HCT116 (cell line): ENCODE measurements around the gene RFPL2. TPM values are rescaled to one million over a fixed set of nuclear protein-coding genes. Genes with fewer than 3 reads are reported as not detected.

Experiments used
- ATAC-seq: fragments of 200-7000 bp; cut with Tn5 transposase; 2 replicates; pipeline ENCODE4 v1.9.1; 2020; ENCODE audit warnings: mild to moderate bottlenecking, moderate library complexity
- BruUV-seq: library from RNA; stranded (reverse); fragments of 400-500 nt; replicated peaks from 2 replicates; lab custom pipeline; 2021; lab: Mats Ljungman, UMichigan
- CTCF ChIA-PET: fragments of 300-600 bp; sonication (Branson Sonifier 250); formaldehyde crosslinking; loops from one replicate; lab custom pipeline; 2021; ENCODE audit warnings: antibody characterized with exemption; lab: Charles Lee
- POLR2A ChIA-PET: fragments of 300-600, 350-600 bp; sonication (Branson Sonifier 250); formaldehyde crosslinking; loops from one replicate; lab custom pipeline; 2021; ENCODE audit warnings: antibody characterized with exemption; lab: Charles Lee
- RAD21 ChIA-PET, 2 experiments: fragments of 300-600 bp; sonication (Branson Sonifier 250); formaldehyde crosslinking; loops; one replicate each; lab custom pipeline; 2023; ENCODE audit warnings: low total read pairs in 2 of 2; ENCODE audit not compliant: uncharacterized antibody in 2 of 2, unreplicated experiment in 2 of 2, low non-redundant PET in 1 of 2; lab: Charles Lee
- DNase-seq: peaks from one replicate; pipeline ENCODE4 v3.0.0-alpha.2; 2010; ENCODE audit warnings: low read depth, low spot score
- H2AFZ ChIP-seq: fragments of 200-600 bp; shearing (Covaris generic), sonication (generic); 2 replicates; pipeline ENCODE4 v1.6.1; 2017; ENCODE audit warnings: low read depth, mixed run types, mixed read lengths, antibody characterized with exemption, low read length; ENCODE audit not compliant: poor library complexity, severe bottlenecking
- H3K27ac ChIP-seq: 2 replicates; pipeline ENCODE4 v1.5.1; 2012; ENCODE audit warnings: low read depth, low read length
- H3K27me3 ChIP-seq: fragments of 200-600 bp; sonication (generic); 2 replicates; pipeline ENCODE4 v1.6.1; 2016; ENCODE audit warnings: mixed run types, low read length, mixed read lengths; ENCODE audit not compliant: insufficient read depth
- H3K36me3 ChIP-seq, 2 experiments: fragments of 200-500 bp in 1 of 2; fragments of 200-600 bp in 1 of 2; sonication (Bioruptor generic) in 1 of 2; sonication (generic) in 1 of 2; 2 replicates each; pipeline versions ENCODE4 v1.5.1 to v1.6.1; 2014 to 2016; ENCODE audit warnings: low read length in 2 of 2, inconsistent platforms in 1 of 2, mixed read lengths in 1 of 2, mixed run types in 1 of 2; ENCODE audit not compliant: insufficient read depth in 2 of 2, control insufficient read depth in 1 of 2
- H3K4me1 ChIP-seq, 2 experiments: fragments of 200-600 bp in 1 of 2; sonication (generic) in 1 of 2; 2 replicates each; pipeline versions ENCODE4 v1.5.1 to v1.6.1; 2012 to 2017; ENCODE audit warnings: low read length in 2 of 2, inconsistent platforms in 1 of 2, mild to moderate bottlenecking in 1 of 2, mixed read lengths in 1 of 2, mixed run types in 1 of 2, moderate library complexity in 1 of 2; ENCODE audit not compliant: insufficient read depth in 2 of 2, control insufficient read depth in 1 of 2
- H3K4me2 ChIP-seq: fragments of 200-600 bp; sonication (generic); 2 replicates; pipeline ENCODE4 v1.6.1; 2017; ENCODE audit warnings: mixed run types, low read length, mixed read lengths
- H3K4me3 ChIP-seq, 2 experiments: fragments of 200-600 bp in 1 of 2; sonication (generic) in 1 of 2; replicated peaks in 1 of 2; 2 replicates each; pipeline ENCODE4 v1.5.1; 2011 to 2016; ENCODE audit warnings: low read length in 2 of 2, control low read depth in 1 of 2, low read depth in 1 of 2, mild to moderate bottlenecking in 1 of 2, mixed read lengths in 1 of 2, mixed run types in 1 of 2
- H3K79me2 ChIP-seq: fragments of 200-600 bp; sonication (generic); 2 replicates; pipeline ENCODE4 v1.6.1; 2017; ENCODE audit warnings: mild to moderate bottlenecking, mixed run types, low read length, moderate library complexity, mixed read lengths; ENCODE audit not compliant: insufficient read depth
- H3K9ac ChIP-seq: fragments of 200-600 bp; sonication (generic); 2 replicates; pipeline ENCODE4 v1.6.1; 2016; ENCODE audit warnings: low read length, mixed read lengths
- H3K9me2 ChIP-seq: fragments of 200-600 bp; sonication (generic), shearing (Covaris generic); 2 replicates; pipeline ENCODE4 v1.6.1; 2017; ENCODE audit warnings: mixed run types, mild to moderate bottlenecking, moderate library complexity; ENCODE audit not compliant: insufficient read depth
- H3K9me3 ChIP-seq, 2 experiments: fragments of 200-500 bp in 1 of 2; fragments of 200-600 bp in 1 of 2; sonication (Bioruptor generic) in 1 of 2; sonication (generic) in 1 of 2; 2 replicates each; pipeline ENCODE4 v1.6.1; 2014 to 2017; ENCODE audit warnings: low read length in 2 of 2, mixed read lengths in 2 of 2, inconsistent platforms in 1 of 2, low read depth in 1 of 2, mild to moderate bottlenecking in 1 of 2, mixed run types in 1 of 2, moderate library complexity in 1 of 2; ENCODE audit not compliant: control insufficient read depth in 1 of 2, insufficient read depth in 1 of 2
- H4K20me1 ChIP-seq: fragments of 200-600 bp; sonication (generic), shearing (Covaris generic); 2 replicates; pipeline ENCODE4 v1.6.1; 2017; ENCODE audit warnings: mixed run types, mild to moderate bottlenecking, moderate library complexity; ENCODE audit not compliant: insufficient read depth
- CBX3 ChIP-seq: IDR thresholded peaks from 2 replicates; pipeline ENCODE4 v1.6.1; 2012; ENCODE audit warnings: low read depth
- EGR1 ChIP-seq: IDR thresholded peaks from 2 replicates; pipeline ENCODE4 v1.6.1; 2012; ENCODE audit warnings: low read depth
- ELF1 ChIP-seq: IDR thresholded peaks from 2 replicates; pipeline ENCODE4 v1.6.1; 2012; ENCODE audit warnings: low read depth, borderline replicate concordance
- EZH2phosphoT487 ChIP-seq: fragments of 200-600 bp; IDR thresholded peaks from 2 replicates; pipeline ENCODE4 v1.6.1; 2018; ENCODE audit warnings: antibody characterized with exemption, borderline replicate concordance
- FOSL1 ChIP-seq: IDR thresholded peaks from 2 replicates; pipeline ENCODE4 v1.6.1; 2012; ENCODE audit warnings: low read depth
- JUND ChIP-seq: IDR thresholded peaks from 2 replicates; pipeline ENCODE4 v1.6.1; 2012
- POLR2A ChIP-seq: IDR thresholded peaks from 2 replicates; pipeline ENCODE4 v1.7.0; 2011; ENCODE audit warnings: borderline replicate concordance; ENCODE audit not compliant: insufficient read depth, insufficient read length; ENCODE audit errors: extremely low read depth
- POLR2AphosphoS5 ChIP-seq: IDR thresholded peaks from 2 replicates; pipeline ENCODE4 v1.6.1; 2011; ENCODE audit warnings: mild to moderate bottlenecking, low read depth, low read length, moderate library complexity
- RAD21 ChIP-seq: IDR thresholded peaks from 2 replicates; pipeline ENCODE4 v1.6.1; 2012; ENCODE audit warnings: low read depth, mild to moderate bottlenecking
- SP1 ChIP-seq: IDR thresholded peaks from 2 replicates; pipeline ENCODE4 v1.6.1; 2012; ENCODE audit warnings: low read depth
- SRF ChIP-seq: IDR thresholded peaks from 2 replicates; pipeline ENCODE4 v1.6.1; 2012; ENCODE audit warnings: low read depth
- ZNF274 ChIP-seq: fragments of 200-500 bp; sonication (Bioruptor generic); IDR thresholded peaks from 2 replicates; pipeline ENCODE4 v1.6.1; 2014; ENCODE audit warnings: mild to moderate bottlenecking, low read depth, low read length, inconsistent platforms
- intact Hi-C: fragments of 100-400 bp; cut with micrococcal nuclease; formaldehyde crosslinking; loops from 2 replicates; pipeline ENCODE4 v1.10.0; 2022
- total RNA-seq: library from RNA; stranded (reverse); gene quantifications from one replicate; pipeline ENCODE4 v1.2.1, GENCODE V29; 2021; ENCODE audit not compliant: unreplicated experiment
- TF ChIP-seq, protein P1 (sequence below): IDR thresholded peaks from 2 replicates; pipeline ENCODE4 v1.6.1; 2012
- TF ChIP-seq, protein P2 (sequence below): IDR thresholded peaks from 2 replicates; pipeline ENCODE4 v1.6.1; 2012; ENCODE audit warnings: low read depth

The RFPL2 gene
- total RNA-seq, 1 experiment from 2014 or later: 0.61 TPM

DNA sequence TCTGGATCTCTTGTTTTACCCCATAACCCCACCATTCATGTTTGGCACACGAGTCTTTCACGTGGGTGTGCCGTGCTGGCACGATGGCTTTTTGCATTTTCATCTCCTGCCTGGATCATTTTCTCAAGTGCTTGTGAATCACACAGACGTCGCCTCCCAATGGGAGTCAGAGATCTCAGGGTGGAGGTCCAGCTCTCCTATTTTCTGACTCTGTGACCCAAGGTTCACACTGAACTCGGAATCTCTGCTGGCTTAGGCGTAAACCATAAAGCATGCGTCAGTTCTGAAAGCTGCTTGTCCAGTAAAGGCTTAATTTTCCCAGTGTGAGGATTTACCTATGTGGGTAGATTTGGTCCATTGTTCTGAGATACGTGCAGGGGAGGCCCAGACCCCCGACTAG, 29.8 kb downstream of the RFPL2 start (continued):
- TF ChIP-seq CBX3 (no peak), POLR2AphosphoS5 (no peak), SRF (no peak), POLR2A (no peak)
- TF ChIP-seq, protein P1, sequence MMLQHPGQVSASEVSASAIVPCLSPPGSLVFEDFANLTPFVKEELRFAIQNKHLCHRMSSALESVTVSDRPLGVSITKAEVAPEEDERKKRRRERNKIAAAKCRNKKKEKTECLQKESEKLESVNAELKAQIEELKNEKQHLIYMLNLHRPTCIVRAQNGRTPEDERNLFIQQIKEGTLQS: no peak

GRCh38 chr22:32165681-32166080, 39.2 kb downstream of the RFPL2 start:
- no TSS peak for BruUV-seq

More at GRCh38 chr22:32165681-32166080, 39.2 kb downstream of the RFPL2 start:
- no peak for TF ChIP-seq FOSL1
- TF ChIP-seq, protein P2, sequence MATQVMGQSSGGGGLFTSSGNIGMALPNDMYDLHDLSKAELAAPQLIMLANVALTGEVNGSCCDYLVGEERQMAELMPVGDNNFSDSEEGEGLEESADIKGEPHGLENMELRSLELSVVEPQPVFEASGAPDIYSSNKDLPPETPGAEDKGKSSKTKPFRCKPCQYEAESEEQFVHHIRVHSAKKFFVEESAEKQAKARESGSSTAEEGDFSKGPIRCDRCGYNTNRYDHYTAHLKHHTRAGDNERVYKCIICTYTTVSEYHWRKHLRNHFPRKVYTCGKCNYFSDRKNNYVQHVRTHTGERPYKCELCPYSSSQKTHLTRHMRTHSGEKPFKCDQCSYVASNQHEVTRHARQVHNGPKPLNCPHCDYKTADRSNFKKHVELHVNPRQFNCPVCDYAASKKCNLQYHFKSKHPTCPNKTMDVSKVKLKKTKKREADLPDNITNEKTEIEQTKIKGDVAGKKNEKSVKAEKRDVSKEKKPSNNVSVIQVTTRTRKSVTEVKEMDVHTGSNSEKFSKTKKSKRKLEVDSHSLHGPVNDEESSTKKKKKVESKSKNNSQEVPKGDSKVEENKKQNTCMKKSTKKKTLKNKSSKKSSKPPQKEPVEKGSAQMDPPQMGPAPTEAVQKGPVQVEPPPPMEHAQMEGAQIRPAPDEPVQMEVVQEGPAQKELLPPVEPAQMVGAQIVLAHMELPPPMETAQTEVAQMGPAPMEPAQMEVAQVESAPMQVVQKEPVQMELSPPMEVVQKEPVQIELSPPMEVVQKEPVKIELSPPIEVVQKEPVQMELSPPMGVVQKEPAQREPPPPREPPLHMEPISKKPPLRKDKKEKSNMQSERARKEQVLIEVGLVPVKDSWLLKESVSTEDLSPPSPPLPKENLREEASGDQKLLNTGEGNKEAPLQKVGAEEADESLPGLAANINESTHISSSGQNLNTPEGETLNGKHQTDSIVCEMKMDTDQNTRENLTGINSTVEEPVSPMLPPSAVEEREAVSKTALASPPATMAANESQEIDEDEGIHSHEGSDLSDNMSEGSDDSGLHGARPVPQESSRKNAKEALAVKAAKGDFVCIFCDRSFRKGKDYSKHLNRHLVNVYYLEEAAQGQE: no peak
- TF ChIP-seq JUND: no peak
- TF ChIP-seq EZH2phosphoT487: no peak
- TF ChIP-seq CBX3: no peak
- TF ChIP-seq EGR1: no peak
- TF ChIP-seq, protein P1: no peak
- TF ChIP-seq ELF1: no peak
- no peak for TF ChIP-seq ZNF274
- TF ChIP-seq SP1: no peak
- TF ChIP-seq POLR2AphosphoS5: no peak
- no peak for TF ChIP-seq RAD21
- intact Hi-C loops: no loop called here
- H3K4me1 ChIP-seq: no peaks in the 10 kb centered on the region
- ChIA-PET CTCF (no interaction called here), POLR2A (no interaction called here), RAD21 (no interaction called here)
- no peak overlapping the region for H3K4me2 ChIP-seq
- no peak overlapping the region for H3K27ac ChIP-seq
- no peaks in the 10 kb centered on the region for H3K79me2 ChIP-seq
- no peaks in the 10 kb centered on the region for H3K9me3 ChIP-seq
- no peaks in the 10 kb centered on the region for H3K9me2 ChIP-seq
- H3K27me3 ChIP-seq: no peaks in the 10 kb centered on the region
- no peak overlapping the region for H2AFZ ChIP-seq
- ATAC-seq (no peak), DNase-seq (no peak)
- no peaks in the 10 kb centered on the region for H4K20me1 ChIP-seq
- no peak overlapping the region for H3K4me3 ChIP-seq
- H3K36me3 ChIP-seq: no peaks in the 10 kb centered on the region
- no peak overlapping the region for H3K9ac ChIP-seq
